ENCODE results near the gene PPIL6.

The PPIL6 gene

GRCh38 chr6:109449064-109449794 lies 8.8 kb upstream of the PPIL6 start:
- no peak for DNase-seq

- no peak for DNase-seq
Measured at GRCh38 chr6:109448615-109449014, 8.2 kb upstream of the PPIL6 start.

GRCh38 chr6:109447878-109448555 lies 7.6 kb upstream of the PPIL6 start:
- no peak for DNase-seq

- no peak for DNase-seq
Measured at GRCh38 chr6:109447087-109447486, 6.7 kb upstream of the PPIL6 start.

GRCh38 chr6:109446541-109446940 lies 6.1 kb upstream of the PPIL6 start:
- DNase-seq, result no peak

- DNase-seq, result no peak
Measured at GRCh38 chr6:109446072-109446471, 5.6 kb upstream of the PPIL6 start.

GRCh38 chr6:109445382-109445781 lies 5.0 kb upstream of the PPIL6 start:
- DNase-seq, result no peak

GRCh38 chr6:109443425-109443950 lies 3.1 kb upstream of the PPIL6 start:
- DNase-seq, result no peak

- no peak for DNase-seq
Measured at GRCh38 chr6:109442393-109442924, 2.0 kb upstream of the PPIL6 start.

GRCh38 chr6:109441069-109441816 lies 815 bp upstream of the PPIL6 start:
- no peak for DNase-seq

- DNase-seq, result no peak
Measured at GRCh38 chr6:109436041-109436440, 4.4 kb downstream of the PPIL6 start.

GRCh38 chr6:109434456-109434855 lies 6.0 kb downstream of the PPIL6 start:
- no peak for DNase-seq

- DNase-seq, result no peak
Measured at GRCh38 chr6:109429496-109429895, 10.9 kb downstream of the PPIL6 start.

GRCh38 chr6:109428889-109429477 lies 11.4 kb downstream of the PPIL6 start:
- DNase-seq, result no peak

- no peak for DNase-seq
Measured at GRCh38 chr6:109424946-109425345, 15.5 kb downstream of the PPIL6 start.

GRCh38 chr6:109421184-109421583 lies 19.2 kb downstream of the PPIL6 start:
- no peak for DNase-seq

GRCh38 chr6:109420751-109421150 lies 19.7 kb downstream of the PPIL6 start:
- DNase-seq, result no peak

- no peak for DNase-seq
Measured at GRCh38 chr6:109417646-109418045, 22.8 kb downstream of the PPIL6 start.

GRCh38 chr6:109411034-109411433 lies 29.4 kb downstream of the PPIL6 start:
- no peak for DNase-seq

- no peak for DNase-seq
Measured at GRCh38 chr6:109406196-109406595, 34.2 kb downstream of the PPIL6 start.

GRCh38 chr6:109397020-109397419 lies 43.4 kb downstream of the PPIL6 start:
- no peak for DNase-seq

- DNase-seq, result no peak
Measured at GRCh38 chr6:109396046-109396718, 44.2 kb downstream of the PPIL6 start.
